Peyer's patch (tissue), 4 donors: ENCODE results near the gene ARNT2.

Experiments used
- POLR2A ChIP-seq, 2 donors: fragments of 450-650 bp; IDR thresholded peaks; one replicate each; pipeline ENCODE4 v1.5.1; 2017; ENCODE audit warnings: antibody characterized with exemption in 2 of 2, mild to moderate bottlenecking in 2 of 2, moderate library complexity in 2 of 2
- TF ChIP-seq, protein P1 (sequence below), 6 experiments: fragments of 450-650 bp in 4 of 6; fragments of 200-600 bp in 2 of 6; sonication (generic) in 1 of 6; IDR thresholded peaks; one replicate each; pipeline ENCODE4 v1.5.1; 2017 to 2019; ENCODE audit warnings: antibody characterized with exemption in 6 of 6, mild to moderate bottlenecking in 3 of 6, moderate library complexity in 1 of 6

- TF ChIP-seq, protein P1, sequence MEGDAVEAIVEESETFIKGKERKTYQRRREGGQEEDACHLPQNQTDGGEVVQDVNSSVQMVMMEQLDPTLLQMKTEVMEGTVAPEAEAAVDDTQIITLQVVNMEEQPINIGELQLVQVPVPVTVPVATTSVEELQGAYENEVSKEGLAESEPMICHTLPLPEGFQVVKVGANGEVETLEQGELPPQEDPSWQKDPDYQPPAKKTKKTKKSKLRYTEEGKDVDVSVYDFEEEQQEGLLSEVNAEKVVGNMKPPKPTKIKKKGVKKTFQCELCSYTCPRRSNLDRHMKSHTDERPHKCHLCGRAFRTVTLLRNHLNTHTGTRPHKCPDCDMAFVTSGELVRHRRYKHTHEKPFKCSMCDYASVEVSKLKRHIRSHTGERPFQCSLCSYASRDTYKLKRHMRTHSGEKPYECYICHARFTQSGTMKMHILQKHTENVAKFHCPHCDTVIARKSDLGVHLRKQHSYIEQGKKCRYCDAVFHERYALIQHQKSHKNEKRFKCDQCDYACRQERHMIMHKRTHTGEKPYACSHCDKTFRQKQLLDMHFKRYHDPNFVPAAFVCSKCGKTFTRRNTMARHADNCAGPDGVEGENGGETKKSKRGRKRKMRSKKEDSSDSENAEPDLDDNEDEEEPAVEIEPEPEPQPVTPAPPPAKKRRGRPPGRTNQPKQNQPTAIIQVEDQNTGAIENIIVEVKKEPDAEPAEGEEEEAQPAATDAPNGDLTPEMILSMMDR (IDR thresholded peaks at IDR 0.05), result no peak
- TF ChIP-seq POLR2A (IDR thresholded peaks at IDR 0.05), result no peak
Measured at GRCh38 chr15:80547264-80547663, 143.1 kb downstream of the ARNT2 start.
